GM12878 (cell line): ENCODE measurements around the gene PAM. TPM values are rescaled to one million over a fixed set of nuclear protein-coding genes. Genes with fewer than 3 reads are reported as not detected.

Experiments used
- ATAC-seq: fragments of 200-7000 bp; cut with Tn5 transposase; 3 replicates; pipeline ENCODE4 v1.9.1; 2020; ENCODE audit warnings: mild to moderate bottlenecking, moderate library complexity
- BruUV-seq: library from RNA; stranded (reverse); fragments of 400-500 nt; replicated peaks from 2 replicates; lab custom pipeline; 2021; lab: Mats Ljungman, UMichigan
- CTCF ChIA-PET: fragments of 300-600 bp; sonication (Branson Sonifier 250); formaldehyde crosslinking; extraction: SDS; loops from one replicate; lab custom pipeline; 2021; ENCODE audit warnings: inconsistent platforms; lab: Yijun Ruan, JAX
- POLR2A ChIA-PET: fragments of 350-600 bp; formaldehyde crosslinking; extraction: SDS; loops from one replicate; lab custom pipeline; 2021; ENCODE audit warnings: inconsistent platforms; lab: Charles Lee
- RAD21 ChIA-PET: fragments of 300-600 bp; sonication (Branson Sonifier 250); formaldehyde crosslinking; loops from one replicate; lab custom pipeline; 2023; ENCODE audit warnings: antibody characterized with exemption; ENCODE audit not compliant: unreplicated experiment; lab: Charles Lee
- SMC1A ChIA-PET: fragments of 300-600 bp; sonication (Branson Sonifier 250); formaldehyde crosslinking; loops from one replicate; lab custom pipeline; 2023; ENCODE audit not compliant: unreplicated experiment, uncharacterized antibody; lab: Charles Lee
- DNase-seq: peaks from one replicate; pipeline ENCODE4 v3.0.0-alpha.2; 2011; ENCODE audit warnings: low read depth, low spot score
- FAIRE-seq: peaks from 3 replicates; lab custom pipeline; 2011; peaks lifted over from hg19 to GRCh38; lab: Jason Lieb, UNC
- H2AFZ ChIP-seq: 2 replicates; pipeline ENCODE4 v1.6.0; 2011; ENCODE audit warnings: low read depth, low read length, control low read depth; ENCODE audit not compliant: control insufficient read depth
- H3K27ac ChIP-seq: 2 replicates; pipeline ENCODE4 v1.5.1; 2011; ENCODE audit warnings: control low read depth; ENCODE audit not compliant: control insufficient read depth, insufficient read depth
- H3K27me3 ChIP-seq, 2 experiments: replicated peaks in 1 of 2; 2 replicates each; pipeline versions ENCODE4 v1.6.0 to v1.6.1; 2011; ENCODE audit warnings: low read length in 1 of 2; ENCODE audit not compliant: control insufficient read depth in 2 of 2, insufficient read depth in 2 of 2
- H3K36me3 ChIP-seq, 2 experiments: 2 replicates each; pipeline ENCODE4 v1.5.1; 2011; ENCODE audit warnings: low read length in 1 of 2; ENCODE audit not compliant: control insufficient read depth in 2 of 2, insufficient read depth in 2 of 2
- H3K4me1 ChIP-seq: 2 replicates; pipeline ENCODE4 v1.6.1; 2011; ENCODE audit warnings: mild to moderate bottlenecking, low read length, moderate library complexity, mixed read lengths; ENCODE audit not compliant: control insufficient read depth, insufficient read depth
- H3K4me2 ChIP-seq: 2 replicates; pipeline ENCODE4 v1.6.0; 2011; ENCODE audit warnings: control low read depth; ENCODE audit not compliant: control insufficient read depth, insufficient read depth
- H3K4me3 ChIP-seq: fragments of 200-600 bp; sonication (generic); 2 replicates; pipeline ENCODE4 v1.5.1; 2016
- H3K79me2 ChIP-seq: 2 replicates; pipeline ENCODE4 v1.6.0; 2011; ENCODE audit warnings: low read length; ENCODE audit not compliant: control insufficient read depth, insufficient read depth
- H3K9ac ChIP-seq: 2 replicates; pipeline ENCODE4 v1.8.0; 2011; ENCODE audit warnings: low read length, control low read depth, mixed read lengths; ENCODE audit not compliant: control insufficient read depth, insufficient read depth
- H3K9me3 ChIP-seq: replicated peaks from 3 replicates; pipeline ENCODE4 v1.5.1; 2011; ENCODE audit warnings: mild to moderate bottlenecking, low read length; ENCODE audit not compliant: control insufficient read depth, insufficient read depth
- H4K20me1 ChIP-seq: 2 replicates; pipeline ENCODE4 v1.6.0; 2011; ENCODE audit not compliant: control insufficient read depth, insufficient read depth
- BACH1 ChIP-seq: fragments of 450-650 bp; IDR thresholded peaks from 2 replicates; pipeline ENCODE4 v1.6.1; 2017; ENCODE audit warnings: mild to moderate bottlenecking, borderline replicate concordance
- CHD1 ChIP-seq: IDR thresholded peaks from 2 replicates; pipeline ENCODE4 v1.6.1; 2012; ENCODE audit warnings: low read depth, low read length, improper control_type of control experiment
- EED ChIP-seq: sonication (generic); IDR thresholded peaks from 2 replicates; pipeline ENCODE4 v1.6.1; 2016; ENCODE audit warnings: antibody characterized with exemption, low read depth
- HDGF ChIP-seq: fragments of 450-650 bp; IDR thresholded peaks from 2 replicates; pipeline ENCODE4 v1.6.1; 2016; ENCODE audit warnings: antibody characterized with exemption
- IKZF2 ChIP-seq, 2 experiments: fragments of 450-650 bp; IDR thresholded peaks; 2 replicates each; pipeline ENCODE4 v1.6.1; 2017; ENCODE audit warnings: mild to moderate bottlenecking in 2 of 2, moderate library complexity in 2 of 2
- NBN ChIP-seq: fragments of 450-650 bp; IDR thresholded peaks from 2 replicates; pipeline ENCODE4 v1.6.1; 2016
- WGBS: methylation state at CpG from one replicate; pipeline ENCODE4 v1.1.6; 2016; ENCODE audit warnings: low lambda C conversion rate; ENCODE audit not compliant: insufficient replicate concordance, insufficient coverage; ENCODE audit errors: missing lambda C conversion rate; 5-methylcytosine and 5-hydroxymethylcytosine counted together
- in situ Hi-C: fragments of 300-500 bp; cut with MboI; formaldehyde crosslinking; loops from 9 replicates; pipeline ENCODE4 v1.14.3; 2018; ENCODE audit warnings: mixed read lengths
- intact Hi-C: fragments of 100-400 bp; cut with micrococcal nuclease; formaldehyde crosslinking; loops from one replicate; pipeline ENCODE4 v1.14.2; 2022; ENCODE audit not compliant: unreplicated experiment
- polyA plus RNA-seq, 11 experiments: library from polyadenylated mRNA; depleted of rRNA in 4 of 11; unstranded in 6 of 11; stranded (reverse) in 5 of 11; fragments of >200 nt; fragmentation: Nextera tagmentation in 4 of 11; fragmentation: Illumina TruSeq in 1 of 11; extraction: Ambion mirVana in 4 of 11; extraction: Trizol in 1 of 11; gene quantifications; 1 replicate in 1 of 11; 2 replicates in 10 of 11; pipeline versions ENCODE4 v1.2.1 to v1.2.3, GENCODE V29; 2011 to 2016; ENCODE audit warnings: inconsistent platforms in 2 of 11, missing spikeins in 2 of 11, low read depth in 1 of 11
- total RNA-seq, 4 experiments: library from RNA; depleted of rRNA in 3 of 4; stranded (reverse); fragments of >200 nt in 3 of 4; fragmentation: Illumina TruSeq in 1 of 4; extraction: Trizol in 1 of 4; gene quantifications; 2 replicates each; pipeline versions ENCODE4 v1.2.1 to v1.2.3, GENCODE V29; 2013 to 2021

The PAM gene
- total and polyA plus RNA-seq, 10 of the 15 experiments (the other 5 are each of a cell fraction or from before 2014, with no cell fraction given) = 5.5 to 72.5 (median 15.4) TPM

- peak overlapping the region; percentile 100 for H3K4me2 ChIP-seq
- peak overlapping the region; percentile 87 for H3K9ac ChIP-seq
- H2AFZ ChIP-seq = peak overlapping the region; percentile 96
- ATAC-seq (no peak; the same call in 2 of the 3 replicates), DNase-seq (no peak)
- ChIA-PET RAD21 (interaction anchor here (1.1 to 2.5 kb wide), 4 partner anchors 9 to 385 kb away, joined by 3 to 9 read pairs (median 4); no protein-coding TSS in a partner anchor), POLR2A (no interaction called here)
- in situ Hi-C loops = loop anchor here (10.0 kb wide), 1 partner anchor 371 kb away; the partner anchor contains the start of genes GIN1 and PPIP5K2
- H3K4me1 ChIP-seq = peaks cover 11% of the 10 kb centered on the region
- no peaks in the 10 kb centered on the region for H4K20me1 ChIP-seq
- H3K27ac ChIP-seq = peak overlapping the region; percentile 31; the same call in 1 of the 2 replicates
- peak overlapping the region; percentile 99 for H3K4me3 ChIP-seq
- no TSS peak for BruUV-seq
- intact Hi-C loops = no loop called here
- 0 out of 4 replicates have a peak, but pooled peaks of 1 of the 2 experiments have one; percentile 30 for TF ChIP-seq IKZF2 (IDR thresholded peaks at IDR 0.05)
- peak; percentile 7; the same call in 1 of the 2 replicates for TF ChIP-seq EED
- no peak for TF ChIP-seq HDGF
- no peak for TF ChIP-seq CHD1
- TF ChIP-seq NBN = no peak
- 0 out of 2 replicates have a peak, but pooled peaks have one; percentile 10 for TF ChIP-seq BACH1
- TF ChIP-seq, all 136 proteins: peak for 3
- no peak for FAIRE-seq
- Histone ChIP-seq H3K79me2 (peaks cover 33% of the 10 kb centered on the region), H3K9me3 (no peaks in the 10 kb centered on the region; the same call in 2 of the 3 replicates), H3K36me3 (no peaks in the 10 kb centered on the region), H3K27me3 (no peaks in the 10 kb centered on the region; a peak in 1 of 4 replicates)
- SMC1A ChIA-PET = interaction anchor here (0.7 to 1.2 kb wide), 4 partner anchors 12 to 40 kb away, joined by 3 to 4 read pairs (median 4); no protein-coding TSS in a partner anchor
- CTCF ChIA-PET = interaction anchor here (1.7 to 2.0 kb wide), 2 partner anchors 9 to 73 kb away, joined by 3 to 5 read pairs; no protein-coding TSS in a partner anchor
- 31% methylated on average over 30 of the region's 32 CpGs for WGBS
These were observed 977 bp upstream of the PAM start for GRCh38 chr5:102753889-102754766.
